UCSD-AML1 (cell line): Measurements from ENCODE around the gene HYOU1.
"Not testable (repeated sequence)": the region's sequence is repeated elsewhere in the genome, so short reads cannot be mapped to it uniquely, and the experiment has no call there.

Experiments
- DNase-seq: peaks from one replicate; lab custom pipeline; 2025; ENCODE audit not compliant: unreplicated experiment; lab: John Stamatoyannopoulos, UW

HYOU1 gene

DNA sequence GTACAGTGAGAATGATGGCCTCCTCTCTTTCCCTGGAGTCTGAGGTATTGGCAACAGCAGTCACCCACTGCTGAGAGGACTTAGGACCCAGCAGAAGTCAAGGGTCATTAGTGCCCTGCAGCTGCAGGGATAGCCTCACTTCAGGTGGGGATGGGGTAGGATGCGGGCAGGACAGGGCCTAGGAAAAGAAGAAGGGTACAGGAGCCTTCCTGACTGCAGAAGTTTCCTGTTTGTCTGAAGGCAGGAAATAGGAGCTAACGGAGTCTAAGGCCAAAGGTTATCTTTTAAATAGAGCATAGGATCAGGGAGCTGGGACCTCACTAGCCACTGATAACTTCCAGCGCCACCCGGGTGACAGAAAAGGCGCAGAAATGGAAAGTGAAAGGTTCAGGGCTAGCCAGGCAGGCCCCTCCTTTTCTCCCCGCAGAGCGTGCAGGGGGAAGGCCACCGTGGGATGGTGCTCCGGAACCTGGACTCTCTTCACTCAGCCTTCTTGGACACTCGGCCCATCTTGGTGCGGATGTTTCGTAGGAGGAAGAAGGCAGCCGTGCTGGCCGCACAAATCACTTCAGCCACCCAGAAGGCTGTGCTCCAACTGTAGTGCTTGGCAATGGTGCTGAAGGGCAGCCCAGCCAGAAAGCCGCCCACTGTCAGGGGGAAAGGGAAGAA is 32.4 kb downstream of the HYOU1 start:
- DNase-seq = no peak

DNA sequence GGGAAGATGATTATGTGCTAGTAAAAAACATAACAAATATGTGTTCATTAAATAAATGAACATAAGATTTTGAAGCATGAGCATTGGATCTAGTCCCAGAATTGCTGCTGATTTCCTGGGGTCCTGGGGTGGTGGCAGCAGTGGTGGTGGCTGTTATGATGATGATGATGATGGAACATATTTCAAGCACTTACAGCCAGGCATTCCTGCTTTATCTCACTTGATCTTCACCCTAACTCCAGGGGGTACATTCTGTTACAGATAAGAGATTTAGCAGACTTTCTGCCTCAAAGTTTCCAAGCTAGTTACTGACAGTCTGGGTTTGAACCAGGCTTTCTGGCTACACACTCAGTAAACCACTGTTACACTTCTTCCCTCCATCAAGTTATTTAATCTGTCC is 33.3 kb downstream of the HYOU1 start:
- no peak for DNase-seq

DNA sequence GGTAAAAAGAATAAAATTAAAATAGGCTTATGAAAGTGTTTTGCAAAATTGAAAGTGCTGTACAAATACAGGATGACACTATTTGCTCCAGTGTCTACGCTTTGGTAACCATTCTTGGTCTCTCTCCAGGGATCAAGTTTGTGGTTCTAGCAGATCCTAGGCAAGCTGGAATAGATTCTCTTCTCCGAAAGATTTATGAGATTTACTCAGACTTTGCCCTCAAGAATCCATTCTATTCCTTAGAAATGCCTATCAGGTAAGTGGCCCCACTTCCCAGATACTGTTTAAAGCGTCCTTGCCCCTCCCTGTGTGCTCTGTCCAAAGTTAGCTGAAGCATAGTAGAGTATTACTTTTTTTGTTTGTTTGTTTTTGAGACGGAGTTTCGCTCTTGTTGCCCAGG is 35.4 kb downstream of the HYOU1 start:
- no peak for DNase-seq

DNA sequence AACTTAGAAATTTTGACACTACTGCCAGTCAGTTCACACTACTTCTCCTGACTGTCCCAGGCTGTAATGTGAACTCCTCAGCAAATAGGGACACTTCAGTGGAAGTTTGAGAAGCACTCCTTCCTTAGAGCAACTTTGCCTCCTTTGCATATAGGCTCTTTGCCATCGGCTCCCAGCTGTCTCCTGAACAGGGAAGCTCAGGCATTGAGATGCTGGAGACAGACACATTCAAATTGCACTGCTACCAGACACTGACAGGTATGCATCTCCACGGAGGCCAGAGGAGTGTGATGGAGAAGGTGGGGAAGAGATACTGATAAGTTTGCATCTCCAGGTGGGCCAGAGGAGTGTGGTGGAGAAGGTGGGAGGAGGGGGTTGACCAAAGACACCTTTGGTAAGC is 37.0 kb downstream of the HYOU1 start:
- no peak for DNase-seq

DNA sequence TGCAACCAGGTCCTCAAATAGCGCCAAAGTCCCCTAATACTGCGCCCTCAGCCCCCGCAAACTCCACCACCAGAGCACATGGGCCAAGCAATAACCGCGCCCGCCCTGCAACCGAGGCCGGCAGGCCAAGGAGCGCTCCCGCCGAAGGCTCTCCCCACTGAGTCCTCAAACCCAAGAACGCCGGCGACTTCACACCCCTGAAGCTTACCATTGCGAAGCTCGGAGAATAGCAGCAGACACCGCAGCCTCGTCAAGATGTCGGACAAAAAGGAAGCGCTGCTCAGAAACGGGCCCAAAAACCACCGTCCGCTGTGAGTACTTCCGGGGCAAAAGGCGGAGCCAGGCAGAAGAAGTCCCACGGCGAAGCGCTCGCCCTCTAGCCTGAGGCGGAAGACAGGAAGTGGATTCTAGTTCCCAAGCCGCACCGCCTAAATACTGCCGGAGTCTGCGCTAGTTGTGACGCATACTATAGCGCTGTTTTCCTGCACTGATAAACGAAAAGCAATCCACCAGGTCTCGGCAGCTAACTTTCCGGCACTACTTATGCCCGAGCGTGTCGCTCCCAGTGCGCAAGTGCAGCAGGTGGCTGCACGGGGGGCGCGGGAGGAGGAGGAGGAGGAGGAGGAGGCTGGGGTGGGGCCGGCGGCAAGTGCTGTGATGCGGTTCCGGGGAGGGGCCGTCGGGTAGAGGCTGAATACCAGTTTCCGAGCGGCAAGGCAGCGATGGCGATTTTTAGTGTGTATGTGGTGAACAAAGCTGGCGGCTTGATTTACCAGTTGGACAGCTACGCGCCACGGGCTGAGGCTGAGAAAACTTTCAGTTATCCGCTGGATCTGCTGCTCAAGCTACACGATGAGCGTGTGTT is 38.7 kb downstream of the HYOU1 start, which contains the start of the genes RPS25 and TRAPPC4:
RPS25 (minus strand) TSS at position 270 of the 865 bp plus-strand sequence; CDS start at position 211, 59 bp downstream.
TRAPPC4 (plus strand) TSS at position 693 of the 865 bp plus-strand sequence; CDS start at position 723, 30 bp downstream.
- DNase-seq = peak; percentile 96

DNA sequence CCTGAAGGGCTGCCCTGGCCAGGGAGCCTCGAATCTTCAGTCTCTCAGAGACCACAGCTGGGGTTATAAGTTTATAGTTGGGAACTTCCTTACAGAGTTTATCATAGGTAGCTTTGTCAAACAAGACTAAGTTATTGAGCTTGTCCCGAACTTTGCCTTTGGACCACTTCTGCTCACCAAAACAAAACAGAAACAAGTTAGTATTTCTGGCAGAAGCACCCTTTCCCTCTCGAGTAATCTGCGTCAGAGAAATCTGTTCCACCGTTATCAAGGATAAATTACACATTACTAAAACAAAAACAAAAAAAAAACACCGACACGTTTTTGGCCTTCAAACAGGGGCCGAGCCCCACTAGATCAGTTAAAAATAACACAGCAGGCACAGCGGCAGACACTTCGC is 39.6 kb downstream of the HYOU1 start:
- DNase-seq = not testable (repeated sequence)

DNA sequence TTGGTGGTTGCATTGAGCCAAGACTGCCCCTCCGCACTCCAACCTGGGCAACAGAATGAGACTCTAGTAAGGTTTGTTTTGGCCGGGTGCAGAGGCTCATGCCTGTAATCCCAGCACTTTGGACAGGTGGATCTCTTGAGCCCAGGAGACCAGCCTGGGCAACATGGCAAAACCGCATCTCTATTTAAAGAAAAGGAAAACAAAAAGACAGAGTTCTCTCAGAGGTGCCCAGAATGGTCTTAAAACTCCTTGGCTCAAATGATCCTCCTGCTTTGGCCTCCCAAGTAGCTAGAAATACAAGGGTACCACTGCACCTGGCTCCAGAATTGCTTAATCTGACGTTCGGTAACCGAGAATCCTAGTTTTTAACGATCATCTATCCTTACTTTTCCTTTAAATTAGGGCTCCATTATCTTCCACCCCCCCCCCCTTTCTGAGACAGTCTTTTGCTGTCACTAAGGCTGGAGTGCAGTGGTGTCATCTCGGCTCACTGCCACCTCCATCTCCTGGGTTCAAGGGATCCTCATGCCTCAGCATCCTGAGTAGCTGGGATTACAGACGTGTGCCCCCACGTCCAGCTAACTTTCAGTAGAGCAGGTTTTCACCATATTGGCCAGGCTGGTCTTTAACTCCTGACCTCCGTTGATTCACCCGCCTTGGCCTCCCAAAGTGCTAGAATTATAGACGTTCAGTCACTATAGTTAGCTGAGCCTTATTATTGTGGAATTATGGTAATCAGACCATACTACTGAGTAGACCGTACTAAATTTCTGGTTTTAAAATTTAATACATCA is 40.6 kb downstream of the HYOU1 start:
- DNase-seq = no peak

DNA sequence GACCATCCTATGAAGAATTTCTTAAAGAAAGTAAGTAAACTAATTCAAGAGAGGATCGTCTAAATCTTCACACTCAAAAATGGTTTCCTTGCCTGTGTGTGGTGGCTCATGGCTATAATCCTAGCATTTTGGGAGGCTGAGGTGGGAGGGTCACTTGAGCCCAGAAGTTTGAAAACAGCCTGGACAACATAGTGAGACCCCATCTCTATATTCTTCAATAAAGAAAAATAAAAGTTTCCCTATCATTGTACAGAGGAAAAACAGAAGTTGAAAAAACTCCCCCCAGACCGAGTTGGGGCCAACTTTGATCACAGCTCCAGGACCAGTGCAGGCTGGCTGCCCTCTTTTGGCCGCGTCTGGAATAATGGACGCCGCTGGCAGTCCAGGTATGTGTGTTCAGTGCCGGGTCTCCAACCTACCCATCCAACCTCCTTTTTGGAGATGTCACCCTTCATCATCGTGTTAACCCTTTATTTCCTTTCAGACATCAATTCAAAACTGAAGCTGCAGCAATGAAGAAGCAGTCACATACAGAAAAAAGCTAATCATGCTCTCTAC is 41.9 kb downstream of the HYOU1 start:
- DNase-seq = no peak

DNA sequence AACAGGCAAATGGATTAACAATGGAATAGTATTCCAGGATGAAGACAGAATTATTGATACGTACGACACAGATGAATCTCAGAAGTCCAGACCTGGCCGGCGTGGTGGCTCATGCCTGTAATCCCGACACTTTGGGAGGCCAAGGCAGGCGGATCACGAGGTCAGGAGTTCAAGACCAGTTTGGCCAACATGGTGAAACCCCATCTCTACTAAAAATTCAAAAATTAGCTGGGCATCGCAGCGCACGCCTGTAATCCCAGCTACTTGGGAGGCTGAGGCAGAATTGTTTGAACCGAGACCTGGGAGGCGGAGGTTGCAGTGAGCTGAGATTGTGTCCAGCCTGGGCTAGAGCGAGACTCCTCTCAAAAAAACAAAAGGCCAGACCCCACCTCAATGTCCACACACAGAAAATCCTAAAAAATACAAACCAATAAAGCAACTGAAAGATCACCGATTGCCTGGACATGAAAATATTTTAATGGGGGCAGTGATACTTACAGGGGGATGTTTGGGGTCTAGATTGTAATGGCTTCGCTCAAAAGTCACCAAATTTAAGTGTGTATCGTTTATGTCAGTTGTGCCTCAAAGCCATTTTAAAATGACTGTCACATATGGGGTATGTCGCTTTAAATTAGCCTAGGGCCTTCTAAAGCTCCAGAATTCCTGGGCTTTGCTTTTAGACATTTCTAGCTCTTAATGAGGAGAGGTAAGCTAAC is 42.6 kb downstream of the HYOU1 start:
- DNase-seq = no peak

DNA sequence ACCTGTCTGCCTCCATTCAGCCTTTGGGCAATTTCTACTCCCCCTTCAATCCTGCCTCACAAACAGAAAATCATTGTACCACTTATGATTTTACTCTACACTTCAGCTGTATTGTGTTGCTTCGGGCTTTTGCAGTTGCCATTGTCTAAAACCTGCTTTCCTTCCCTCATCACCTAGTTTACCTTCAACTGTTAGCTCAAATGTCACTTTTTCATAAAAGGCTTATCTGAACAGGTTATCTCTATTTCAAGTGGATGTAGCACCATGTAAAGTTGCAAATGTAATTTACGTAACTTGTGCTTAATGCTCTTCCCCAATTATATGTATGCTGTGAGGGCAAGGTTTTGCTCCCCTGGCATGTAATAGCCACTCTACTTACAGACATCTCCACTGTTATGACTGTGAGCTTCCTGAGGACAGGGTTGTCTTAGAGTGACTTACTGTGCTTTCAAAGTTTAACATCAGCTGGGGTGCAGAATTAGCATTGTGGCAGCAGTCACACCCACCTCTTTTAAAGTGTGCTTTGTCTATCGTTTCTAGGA is 44.3 kb downstream of the HYOU1 start:
- no peak for DNase-seq

DNA sequence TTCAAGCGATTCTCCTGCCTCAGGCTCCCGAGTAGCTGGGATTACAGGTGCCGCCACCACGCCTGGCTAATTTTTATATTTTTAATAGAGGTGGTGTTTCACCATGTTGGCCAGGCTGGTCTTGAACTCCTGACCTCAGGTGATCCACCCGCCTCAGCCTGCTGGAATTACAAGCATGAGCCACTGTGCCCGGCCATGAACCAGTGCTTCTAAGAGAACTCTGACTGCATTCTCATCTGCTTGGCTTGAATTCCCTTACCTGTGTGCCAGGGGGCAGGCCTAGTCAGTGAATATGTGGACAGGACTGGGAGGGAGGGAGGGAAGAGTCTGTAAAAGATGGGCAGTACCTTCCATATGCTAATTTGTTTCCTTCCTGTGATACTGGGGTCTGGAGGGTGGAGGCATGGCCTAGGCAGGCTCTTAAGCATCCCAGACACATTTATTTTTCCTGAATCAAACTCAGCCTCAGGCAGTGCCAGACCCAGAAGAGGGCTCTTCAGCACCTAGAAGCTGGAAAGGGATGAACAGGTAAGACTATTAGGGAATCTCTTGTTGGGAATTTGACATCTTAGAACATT is 45.4 kb downstream of the HYOU1 start:
- DNase-seq = no peak

DNA sequence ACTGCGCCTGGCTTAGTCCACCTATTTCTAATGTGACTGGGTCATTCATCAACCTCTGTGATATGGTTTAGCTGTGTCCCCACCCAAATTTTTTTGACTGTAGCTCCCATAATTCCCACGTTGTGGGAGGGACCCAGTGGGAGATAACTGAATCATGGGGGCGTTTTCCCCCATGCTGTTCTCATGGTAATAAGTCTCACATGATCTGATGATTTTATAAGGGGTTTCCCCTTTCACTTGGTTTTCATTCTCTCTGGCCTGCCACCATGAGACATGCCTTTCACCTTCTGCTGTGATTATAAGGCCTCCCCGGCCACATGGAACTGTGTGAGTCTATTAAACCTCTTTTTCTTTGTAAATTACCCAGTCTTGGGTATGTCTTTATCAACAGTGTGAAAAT is 50.3 kb downstream of the HYOU1 start:
- DNase-seq = no peak

DNA sequence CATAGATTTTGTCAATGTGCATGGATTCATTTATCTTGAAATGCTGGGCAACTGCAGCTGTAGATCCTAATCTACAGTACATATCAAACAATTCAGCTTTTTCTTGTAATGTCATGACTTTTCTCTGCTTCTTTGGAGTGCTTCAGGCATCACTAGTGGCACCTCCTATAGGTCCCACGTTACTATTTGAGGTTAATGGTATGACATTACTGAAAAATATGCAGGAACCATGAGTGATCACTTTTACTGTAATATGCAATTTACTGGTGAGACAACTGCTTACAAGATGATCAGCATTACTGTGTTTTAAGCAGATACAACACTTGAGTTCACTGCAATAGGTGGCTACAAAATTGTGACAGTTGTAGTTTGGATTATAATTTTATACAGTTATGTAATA is 56.1 kb downstream of the HYOU1 start:
- no peak for DNase-seq

DNA sequence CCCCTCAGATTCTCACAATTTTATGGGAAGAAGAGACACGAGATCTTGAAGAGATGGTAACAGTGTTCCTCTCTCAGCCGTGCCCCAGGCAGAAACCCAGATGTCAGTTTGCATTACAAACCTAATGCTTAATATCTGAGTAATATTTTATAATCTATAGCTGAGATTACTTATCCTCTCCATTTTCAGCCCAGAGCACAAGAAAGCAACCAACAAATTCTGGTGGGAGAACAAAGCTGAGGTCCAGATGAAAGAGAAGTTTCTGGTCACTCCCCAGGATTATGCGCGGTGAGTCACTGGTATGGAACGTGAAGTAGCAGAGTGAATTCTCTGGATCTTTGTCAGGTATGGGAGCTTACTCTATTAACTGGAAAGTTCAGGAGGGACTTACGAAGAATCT is 58.2 kb downstream of the HYOU1 start:
- DNase-seq = no peak

DNA sequence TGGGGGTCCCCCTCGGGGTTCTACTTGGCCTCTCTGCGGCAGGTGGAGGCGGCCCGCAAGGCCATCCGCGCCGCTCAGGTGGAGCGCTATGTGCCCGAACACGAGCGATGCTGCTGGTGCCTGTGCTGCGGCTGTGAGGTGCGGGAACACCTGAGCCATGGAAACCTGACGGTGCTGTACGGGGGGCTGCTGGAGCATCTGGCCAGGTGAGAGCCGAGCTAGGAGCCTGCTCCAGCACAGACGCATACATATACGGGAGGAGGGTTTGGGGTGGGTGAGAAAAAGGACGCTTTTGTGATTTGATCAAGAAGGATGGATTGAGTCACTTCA is 58.7 kb downstream of the HYOU1 start:
- no peak for DNase-seq

DNA sequence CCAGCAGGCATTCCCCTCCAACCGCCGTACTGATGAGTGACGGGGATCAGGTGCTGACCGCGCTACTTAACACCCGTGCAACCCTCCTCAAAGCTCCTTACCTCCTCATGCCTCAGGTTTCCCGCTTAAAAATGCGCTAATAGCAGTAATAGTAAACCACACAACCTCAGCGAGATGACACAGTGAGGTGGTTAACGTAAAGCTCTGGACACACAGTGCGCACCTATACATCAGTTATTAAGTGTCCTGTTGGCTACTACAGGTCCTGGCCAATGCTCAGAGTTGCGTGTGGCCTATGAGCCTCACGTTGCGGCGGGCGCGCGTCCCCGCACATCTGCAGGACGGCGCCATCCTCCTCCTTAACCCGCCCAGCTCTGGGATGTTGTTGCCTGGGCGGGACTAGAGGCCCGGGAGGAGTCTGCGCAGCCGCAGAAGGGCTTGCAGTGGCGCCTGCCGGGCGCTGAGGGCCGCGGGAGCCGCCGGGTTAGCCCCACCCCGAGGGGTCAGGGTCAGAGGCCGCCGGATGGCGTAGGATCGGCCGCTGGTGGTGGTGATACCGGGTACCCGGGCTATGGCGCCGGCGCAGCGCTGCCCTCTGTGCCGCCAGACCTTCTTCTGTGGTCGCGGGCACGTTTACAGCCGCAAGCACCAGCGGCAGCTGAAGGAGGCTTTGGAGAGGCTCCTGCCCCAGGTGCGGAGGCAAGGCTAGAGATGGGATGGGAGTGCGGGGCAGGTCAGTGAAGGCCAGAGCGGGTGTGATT is 59.2 kb downstream of the HYOU1 start, which contains the start of gene CENATAC:
CENATAC (plus strand) TSS at position 512 of the 761 bp plus-strand sequence; CDS start at position 572, 60 bp downstream.
- peak; percentile 95 for DNase-seq

DNA sequence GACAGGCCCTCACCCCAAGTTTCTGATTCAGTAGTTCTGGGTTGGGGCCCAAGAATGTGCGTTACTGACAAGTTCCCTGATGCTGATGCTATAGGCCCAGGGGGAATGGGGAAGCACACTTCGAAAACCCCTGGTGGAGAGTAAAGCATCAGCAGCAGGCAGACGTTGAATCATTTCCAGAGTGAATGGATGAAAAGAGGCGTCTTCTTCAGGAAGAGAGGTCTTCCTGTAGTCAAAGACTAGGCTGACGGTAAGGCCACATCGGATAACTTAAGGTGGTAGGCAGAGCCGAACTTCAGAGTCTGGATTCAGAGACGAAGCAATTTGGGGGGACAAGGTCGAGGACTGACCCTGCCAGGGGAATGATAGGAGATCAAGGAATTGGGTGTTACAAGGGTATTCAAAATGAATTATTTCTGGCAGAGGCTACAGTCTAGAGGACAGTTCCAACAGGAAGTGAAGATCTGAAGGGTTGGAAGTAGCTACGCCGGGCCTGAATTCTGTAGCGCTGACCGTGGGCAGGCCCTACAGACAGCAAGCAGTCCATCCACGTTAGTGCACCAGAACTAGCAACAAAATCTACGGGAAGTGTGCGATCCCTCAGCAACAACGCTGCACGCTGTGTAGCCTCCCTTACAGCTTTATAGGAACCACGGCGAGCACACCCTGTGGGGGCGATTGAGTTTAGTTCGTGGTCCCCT is 59.9 kb downstream of the HYOU1 start:
- peak; percentile 44 for DNase-seq
